ENCODE data around the gene SNX14.
"Not testable (repeated sequence)": the region's sequence is repeated elsewhere in the genome, so short reads cannot be mapped to it uniquely, and the experiment has no call there.

Gene SNX14

DNA sequence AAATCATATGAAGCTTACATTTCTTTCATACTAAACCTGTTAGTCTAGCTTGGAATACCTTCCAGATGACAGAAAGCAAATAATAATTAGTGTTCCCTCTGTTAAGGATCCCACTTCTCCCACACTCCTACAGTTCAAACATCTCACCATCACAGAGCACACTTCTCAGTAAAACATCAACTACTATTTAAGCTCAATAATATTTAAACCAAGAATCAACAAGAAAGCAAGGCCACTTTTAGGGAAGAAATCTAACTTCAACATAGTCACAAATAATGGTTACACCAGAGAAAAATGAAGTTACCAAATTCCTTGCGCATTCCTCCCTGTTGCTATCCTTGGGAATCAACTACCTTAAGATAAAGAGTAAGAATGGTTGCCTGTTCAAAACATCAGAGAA lies 1.6 kb downstream of the SNX14 start:
- no peak for DNase-seq (ENCODE audit: low read depth in 1 of 2, low spot score in 1 of 2)

DNA sequence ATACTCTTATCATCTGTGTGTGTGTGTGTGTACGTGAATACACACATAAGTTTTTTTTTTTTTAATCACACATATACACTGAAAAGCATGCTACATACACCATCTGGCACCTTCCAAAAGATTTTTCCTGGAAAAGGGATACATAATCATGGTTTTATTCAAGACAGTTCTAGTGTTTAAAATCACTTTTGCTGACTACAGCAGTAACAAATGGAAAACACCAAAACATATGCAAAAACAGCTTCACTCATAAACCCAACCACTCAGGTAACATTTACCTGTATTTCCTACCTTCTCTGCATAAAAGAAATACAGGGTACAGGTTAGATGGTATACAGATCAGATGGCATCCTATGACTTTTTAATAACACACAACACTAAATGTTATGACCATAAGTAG lies 2.5 kb downstream of the SNX14 start:
- no peak for DNase-seq (ENCODE audit: low read depth in 1 of 2, low spot score in 1 of 2)

DNA sequence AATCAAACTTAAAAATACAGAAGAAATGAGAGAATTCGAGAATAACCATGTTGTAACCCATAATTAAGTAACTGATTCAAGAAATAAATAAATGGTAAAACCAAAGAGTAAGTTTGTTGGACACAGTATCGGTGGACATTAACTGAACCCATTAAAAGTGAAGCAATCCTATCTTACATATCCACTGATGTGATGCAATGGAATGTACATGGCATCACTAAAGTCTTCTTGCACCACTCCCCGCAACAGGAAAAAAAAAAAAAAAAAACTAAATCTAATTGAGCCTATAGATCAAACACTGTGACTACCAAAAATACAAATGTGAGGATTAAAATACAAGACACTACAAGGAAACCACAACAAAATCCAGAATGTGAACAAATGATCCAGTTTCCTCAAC lies 7.9 kb downstream of the SNX14 start:
- DNase-seq (ENCODE audit: low read depth in 1 of 2, low spot score in 1 of 2): no peak

DNA sequence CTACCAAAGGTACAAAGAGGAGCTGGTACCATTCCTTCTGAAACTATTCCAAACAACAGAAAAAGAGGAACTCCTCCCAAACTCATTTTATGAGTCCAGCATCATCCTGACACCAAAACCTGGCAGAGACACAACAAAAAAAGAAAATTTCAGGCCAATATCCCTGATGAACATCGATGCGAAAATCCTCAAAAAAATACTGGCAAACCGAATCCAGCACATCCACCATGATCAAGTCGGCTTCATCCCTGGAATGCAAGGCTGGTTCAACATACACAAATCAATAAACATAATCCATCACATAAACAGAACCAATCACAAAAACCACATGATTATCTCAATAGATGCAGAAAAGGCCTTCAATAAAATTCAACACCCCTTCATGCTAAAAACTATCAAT lies 10.8 kb downstream of the SNX14 start:
- DNase-seq (ENCODE audit: low read depth in 1 of 2, low spot score in 1 of 2): not testable (repeated sequence)

DNA sequence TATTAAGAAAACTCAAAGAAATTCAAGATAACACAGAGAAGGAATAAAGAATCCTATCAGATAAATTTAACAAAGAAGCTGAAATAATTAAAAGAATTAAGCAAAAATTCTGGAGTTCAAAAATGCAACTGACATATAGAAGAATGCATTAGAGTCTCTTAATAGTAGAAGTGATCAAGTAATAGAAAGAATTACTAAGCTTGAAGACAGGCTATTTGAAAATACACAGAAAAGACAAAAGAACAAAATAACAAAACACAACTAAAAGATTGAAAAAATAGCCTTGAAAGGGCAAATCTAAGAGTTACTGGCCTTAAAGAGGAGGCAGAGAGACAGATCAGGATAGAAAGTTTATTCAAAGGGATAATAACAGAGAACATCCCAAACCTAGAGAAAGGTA lies 12.1 kb downstream of the SNX14 start:
- DNase-seq (ENCODE audit: low read depth in 1 of 2, low spot score in 1 of 2): no peak

DNA sequence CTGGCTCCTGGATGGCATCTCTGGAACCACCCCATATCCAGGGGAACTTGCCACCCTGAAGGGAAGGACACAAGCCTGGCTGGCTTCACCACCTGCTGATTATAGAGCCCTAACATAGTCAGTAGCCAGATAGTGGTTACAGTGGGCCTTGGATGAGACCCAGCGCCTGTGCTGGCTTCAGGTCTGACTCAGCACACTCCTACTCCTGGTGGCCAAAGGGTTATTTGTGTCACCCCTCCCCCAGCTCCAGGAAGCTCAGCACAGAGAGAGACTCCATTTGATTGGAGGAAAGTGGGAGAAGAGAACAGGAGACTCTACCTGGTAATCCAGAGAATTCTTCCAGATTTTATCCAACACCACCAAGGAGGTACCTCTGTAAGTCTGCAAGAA lies 12.8 kb downstream of the SNX14 start:
- no peak for DNase-seq (ENCODE audit: low read depth in 1 of 2, low spot score in 1 of 2)

DNA sequence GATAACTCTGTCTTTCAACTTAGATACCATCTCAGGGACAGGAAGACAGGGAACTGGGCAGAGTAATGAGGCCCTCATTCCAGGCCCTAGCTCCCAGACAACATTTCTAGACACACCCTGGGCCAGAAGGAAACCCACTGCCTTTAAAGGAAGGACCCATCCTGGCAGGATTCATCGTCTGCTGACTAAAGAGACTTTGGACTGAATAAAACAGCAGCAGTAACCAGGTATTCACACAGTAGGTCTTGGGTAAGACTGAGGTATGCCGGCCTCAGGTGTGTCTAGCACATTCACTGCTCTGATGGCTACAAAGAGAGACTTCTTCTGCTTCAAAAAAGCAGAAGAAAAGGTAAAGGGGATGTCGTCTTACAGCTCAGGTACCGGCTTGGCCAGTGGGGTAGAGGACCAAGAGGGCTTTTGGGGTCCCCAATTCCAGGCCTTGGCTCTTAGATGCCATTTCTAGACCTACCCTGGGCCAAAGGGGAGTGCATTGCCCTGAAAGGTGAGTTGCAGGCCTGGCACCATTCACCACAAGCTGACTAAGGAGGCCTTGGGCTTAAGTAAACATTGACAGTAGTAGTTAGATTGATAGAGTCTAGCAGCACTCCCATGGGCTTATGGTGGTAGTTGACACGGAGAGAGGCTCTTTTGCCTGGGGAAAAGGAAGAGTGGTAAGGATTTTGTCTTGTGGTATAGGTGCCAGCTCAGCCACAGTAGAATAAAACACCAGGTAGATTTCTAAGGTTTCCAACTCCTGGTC lies 13.4 kb downstream of the SNX14 start:
- DNase-seq (ENCODE audit: low read depth in 1 of 2, low spot score in 1 of 2): no peak

DNA sequence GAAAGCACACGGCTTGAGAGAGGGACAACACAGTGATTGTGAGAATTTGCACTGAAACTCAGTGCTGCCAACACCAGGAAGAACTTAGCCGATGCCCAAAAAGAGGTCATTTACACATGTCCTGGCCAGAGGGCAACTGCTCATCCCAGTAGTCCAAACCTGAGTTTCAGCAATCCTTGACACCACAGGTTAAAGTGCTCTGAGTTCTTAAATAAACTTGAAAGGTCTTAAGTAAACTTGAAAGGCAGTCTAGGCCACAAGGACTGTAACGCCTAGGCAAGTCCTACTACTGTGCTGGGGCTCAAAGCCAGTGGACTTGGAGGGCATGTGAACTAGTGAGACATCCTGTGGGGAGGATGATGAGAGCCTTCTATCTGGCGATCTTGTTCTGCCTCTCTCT lies 14.1 kb downstream of the SNX14 start:
- DNase-seq (ENCODE audit: low read depth in 1 of 2, low spot score in 1 of 2): no peak

DNA sequence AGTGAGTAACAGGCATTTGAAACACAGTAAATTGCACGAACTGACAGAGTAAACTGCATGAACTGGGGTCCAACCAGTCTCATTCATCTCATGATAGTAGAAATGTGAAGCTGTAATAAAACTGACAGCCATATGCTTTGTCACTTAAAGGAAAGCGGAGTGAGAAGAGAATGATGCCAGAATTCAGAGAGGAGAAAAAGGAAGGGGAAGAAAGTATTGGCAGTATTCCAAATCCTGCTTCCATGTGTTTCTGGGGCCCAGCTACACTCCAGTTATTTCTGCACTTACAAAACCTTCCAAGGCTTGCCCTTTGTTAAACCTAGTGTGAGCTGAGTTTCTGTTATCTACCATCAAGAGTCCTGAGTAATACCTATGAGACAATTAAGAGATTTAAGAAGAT lies 17.2 kb downstream of the SNX14 start:
- DNase-seq (ENCODE audit: low read depth in 1 of 2, low spot score in 1 of 2): no peak

DNA sequence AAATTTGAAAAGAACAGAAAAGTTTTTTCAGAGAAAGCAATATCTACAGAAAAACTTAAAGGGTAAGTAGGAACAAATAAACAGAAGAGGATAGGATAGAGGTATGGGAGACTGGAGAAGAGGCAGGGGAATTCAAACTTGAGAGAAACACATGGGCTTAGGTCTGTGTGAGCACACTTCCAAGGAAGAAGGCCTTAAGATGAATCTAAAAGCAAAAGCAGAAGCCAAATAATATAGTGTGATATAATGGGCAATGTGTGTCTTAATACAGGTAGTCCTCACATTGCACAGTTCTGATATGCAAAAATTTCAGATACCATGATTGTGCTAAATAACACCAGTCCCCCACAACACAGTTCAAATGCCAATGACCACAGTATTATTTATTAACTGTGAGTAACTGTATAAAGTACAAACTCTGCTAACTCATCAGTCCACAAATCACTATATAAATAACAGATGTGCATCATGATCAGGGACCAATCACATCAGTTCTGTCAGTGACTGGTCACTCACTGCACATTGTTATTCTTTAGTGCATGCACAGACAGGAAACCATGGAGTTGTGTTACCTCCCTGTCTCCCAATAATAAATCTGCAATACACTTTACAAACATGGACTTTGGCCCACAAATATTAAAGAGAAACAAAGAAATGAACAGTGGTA lies 18.6 kb downstream of the SNX14 start:
- DNase-seq (ENCODE audit: low read depth in 1 of 2, low spot score in 1 of 2): no peak

DNA sequence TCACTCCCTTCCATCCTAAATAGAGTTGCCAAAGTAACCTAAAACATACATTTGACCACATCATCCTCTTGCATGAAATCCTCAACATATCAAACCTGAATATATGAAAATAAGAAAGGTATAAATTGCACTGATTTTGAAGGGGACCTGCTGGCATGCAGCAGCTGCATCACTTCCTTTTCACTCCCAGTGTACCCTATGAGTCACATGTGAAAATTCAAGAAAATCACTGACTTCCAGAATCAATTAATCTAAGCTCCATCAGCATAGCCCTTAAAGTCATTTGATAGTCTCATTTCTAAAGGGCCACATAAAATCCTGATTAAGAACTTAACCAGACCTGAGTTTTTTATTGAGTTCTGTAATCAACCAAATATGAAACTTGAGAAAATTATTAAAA lies 24.3 kb downstream of the SNX14 start:
- DNase-seq (ENCODE audit: low read depth in 1 of 2, low spot score in 1 of 2): no peak

DNA sequence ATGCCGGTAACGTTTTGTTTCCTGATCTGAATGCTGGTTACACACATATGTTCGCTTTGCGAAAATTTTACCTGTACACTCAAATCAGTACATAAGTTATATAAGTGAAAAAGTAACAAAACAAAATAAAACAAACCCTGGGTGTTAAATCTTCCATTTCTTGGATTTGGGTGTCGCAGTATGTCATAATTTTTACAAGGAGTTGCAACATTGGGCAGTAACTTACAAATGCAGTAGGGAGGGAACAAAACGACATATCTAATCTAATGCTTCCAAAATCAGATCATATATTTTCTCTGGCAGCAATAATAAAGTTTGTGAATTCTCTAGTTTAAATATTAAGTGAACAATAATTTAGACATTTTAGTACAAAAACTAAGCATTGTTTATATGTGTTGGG lies 25.2 kb downstream of the SNX14 start:
- no peak for DNase-seq (ENCODE audit: low read depth in 1 of 2, low spot score in 1 of 2)

DNA sequence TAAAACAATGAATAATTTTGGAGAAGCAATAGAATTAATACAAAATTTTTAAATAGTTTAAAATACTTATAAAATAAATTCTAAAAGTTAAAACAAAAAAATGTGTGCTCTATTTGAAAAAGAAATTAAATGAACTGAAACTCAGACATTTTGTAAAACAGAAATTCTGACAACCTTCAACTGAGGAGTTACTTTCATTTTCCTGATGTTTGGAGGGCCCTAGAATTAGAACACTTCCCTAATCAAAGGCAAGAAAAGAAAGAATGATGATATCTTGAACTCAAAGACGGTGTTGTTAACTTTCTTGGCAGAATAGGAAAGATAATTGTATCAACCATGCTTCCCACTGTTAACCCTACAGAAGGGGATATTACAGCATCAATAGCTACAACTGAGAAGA lies 27.9 kb downstream of the SNX14 start:
- no peak for DNase-seq (ENCODE audit: low read depth in 1 of 2, low spot score in 1 of 2)

DNA sequence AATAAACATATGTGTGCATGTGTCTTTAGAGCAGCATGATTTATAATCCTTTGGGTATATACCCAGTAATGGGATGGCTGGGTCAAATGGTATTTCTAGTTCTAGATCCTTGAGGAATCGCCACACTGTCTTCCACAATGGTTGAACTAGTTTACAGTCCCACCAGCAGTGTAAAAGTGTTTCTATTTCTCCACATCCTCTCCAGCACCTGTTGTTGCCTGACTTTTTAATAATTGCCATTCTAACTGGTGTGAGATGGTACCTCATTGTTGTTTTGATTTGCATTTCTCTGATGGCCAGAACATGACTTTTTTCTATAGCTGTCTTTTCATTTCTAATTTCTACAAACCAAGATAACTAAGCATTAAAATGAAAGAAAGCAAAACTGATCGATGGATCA lies 29.4 kb downstream of the SNX14 start:
- not testable (repeated sequence) for DNase-seq (ENCODE audit: low read depth in 1 of 2, low spot score in 1 of 2)

DNA sequence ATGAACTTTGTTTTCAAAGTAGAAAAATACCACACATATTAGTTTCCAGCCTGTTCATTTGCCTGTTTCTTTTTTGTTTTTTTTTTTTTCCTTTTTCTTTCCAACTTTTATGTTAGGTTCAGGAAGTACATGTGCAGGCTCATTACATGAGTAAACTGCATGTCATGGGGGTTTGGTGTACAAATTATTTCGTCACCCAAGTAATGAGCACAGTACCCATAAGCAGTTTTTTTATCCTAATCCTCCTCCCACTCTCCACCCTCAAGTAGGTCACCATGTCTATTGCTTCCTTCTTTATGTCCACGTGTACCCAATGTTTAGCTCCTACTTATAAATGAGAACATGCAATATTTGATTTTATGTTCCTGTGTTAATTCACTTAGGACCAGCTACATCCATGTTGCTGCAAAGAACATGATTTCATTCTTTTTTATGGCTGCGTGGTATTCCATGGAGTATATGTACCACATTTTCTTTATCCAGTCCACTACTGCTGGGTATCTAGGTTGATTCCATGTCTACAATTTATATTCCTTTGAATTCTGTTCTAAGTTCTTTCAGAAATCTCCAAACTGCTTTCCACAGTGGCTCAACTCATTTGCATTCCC lies 31.8 kb downstream of the SNX14 start:
- no peak for DNase-seq (ENCODE audit: low read depth in 1 of 2, low spot score in 1 of 2)

DNA sequence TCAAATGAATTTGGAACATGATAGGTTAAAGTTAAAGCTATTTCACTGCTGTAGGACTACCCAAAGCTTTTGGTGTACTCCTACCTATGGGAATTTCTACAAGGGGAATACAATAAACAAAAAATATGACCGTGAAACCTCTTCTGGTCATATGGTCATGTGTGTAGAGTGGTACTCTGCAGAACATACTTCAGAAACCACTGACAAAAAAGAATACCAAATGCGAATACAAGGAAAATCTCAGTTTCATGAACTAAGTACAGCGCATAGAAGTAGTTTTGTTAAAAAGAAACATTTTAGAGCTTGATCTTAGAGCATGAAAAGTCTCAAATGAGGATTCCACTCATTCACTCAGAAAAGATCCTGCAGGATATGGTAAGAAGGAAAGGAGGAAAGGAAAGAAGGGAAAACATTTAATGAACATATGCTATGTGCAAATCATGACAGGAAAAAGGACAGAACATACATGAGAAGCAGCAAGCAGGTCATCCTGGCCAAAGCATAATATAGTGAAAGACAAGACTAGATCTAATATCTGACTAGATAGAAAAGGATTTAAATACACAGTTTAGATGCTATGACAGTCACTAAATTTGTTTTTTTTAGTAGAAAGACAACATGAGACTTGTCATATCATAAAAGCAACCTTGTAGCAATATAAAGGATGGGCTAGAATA lies 36.5 kb downstream of the SNX14 start:
- DNase-seq (ENCODE audit: low read depth in 1 of 2, low spot score in 1 of 2): no peak

DNA sequence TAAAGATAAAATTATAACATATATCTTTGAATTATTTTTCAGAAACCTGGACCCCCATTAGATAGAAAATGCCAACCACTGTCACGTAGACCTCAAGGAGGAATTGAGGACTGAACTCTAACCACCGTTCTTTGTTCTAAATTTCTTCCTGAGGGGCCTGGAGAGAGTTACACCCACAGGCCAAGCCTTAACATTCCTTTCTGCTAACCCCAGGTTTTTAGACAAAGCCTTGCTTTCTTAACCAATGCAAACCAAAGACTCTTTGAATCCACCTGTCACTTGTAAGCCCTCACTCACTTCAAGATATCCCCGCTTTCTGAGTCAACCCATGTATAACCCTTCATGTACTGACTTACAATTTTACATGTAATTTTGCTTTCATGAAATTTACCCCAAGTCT lies 41.0 kb downstream of the SNX14 start:
- DNase-seq (ENCODE audit: low read depth in 1 of 2, low spot score in 1 of 2): no peak

DNA sequence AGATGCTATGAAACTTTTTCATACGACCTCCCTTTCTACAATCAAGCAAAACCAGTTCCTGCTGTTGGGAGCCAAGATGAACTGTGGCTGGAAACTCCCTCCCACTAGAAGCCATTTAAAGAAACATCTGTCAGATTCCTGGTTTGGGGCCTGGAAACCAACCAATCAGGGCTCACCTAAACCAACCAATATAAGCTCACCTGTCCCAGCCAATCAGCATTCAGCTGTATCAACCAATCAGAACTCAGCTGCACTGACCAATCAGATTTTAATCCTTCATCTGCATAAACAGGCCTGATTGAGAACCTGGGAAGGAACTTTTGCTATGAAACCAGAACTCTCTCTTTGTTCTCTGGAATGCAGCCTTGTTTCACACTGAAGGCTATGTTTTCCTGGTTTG lies 42.4 kb downstream of the SNX14 start:
- DNase-seq (ENCODE audit: low read depth in 1 of 2, low spot score in 1 of 2): no peak

DNA sequence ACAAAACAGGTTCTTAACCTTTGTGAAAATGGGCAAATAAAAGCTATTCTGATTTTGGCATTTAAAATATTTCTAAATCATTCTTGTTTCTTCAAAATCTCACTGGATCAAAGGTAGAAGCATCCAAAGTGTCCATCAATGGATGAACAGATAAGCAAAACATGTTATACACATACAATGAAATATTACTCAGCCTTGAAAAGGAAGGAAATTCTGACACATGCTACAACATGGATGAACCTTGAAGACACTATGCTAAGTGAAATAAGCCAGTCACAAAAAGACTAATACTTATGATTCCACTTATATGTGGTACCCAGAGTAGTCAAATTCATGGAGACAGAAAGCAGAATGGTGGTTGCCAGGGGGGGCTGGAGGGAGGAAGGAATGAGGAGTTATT lies 45.9 kb downstream of the SNX14 start:
- no peak for DNase-seq (ENCODE audit: low read depth in 1 of 2, low spot score in 1 of 2)

DNA sequence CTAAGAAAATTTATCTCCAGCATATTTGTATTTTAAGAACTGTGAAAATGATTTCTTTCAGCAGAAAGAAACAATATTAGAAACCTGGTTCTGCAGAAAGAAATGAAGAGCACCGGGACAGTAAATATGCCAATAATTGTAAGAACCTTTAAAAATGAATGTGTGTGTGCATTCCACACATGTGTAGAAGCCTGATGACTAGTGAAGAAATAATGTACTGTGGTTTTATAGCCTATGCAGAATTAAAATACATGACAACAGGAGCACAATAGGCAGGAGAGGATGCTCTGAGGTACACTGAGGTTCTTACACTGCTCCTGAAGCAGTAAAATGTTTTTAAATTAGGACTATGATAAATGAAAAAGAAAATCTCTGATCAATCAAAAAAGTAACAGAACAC lies 48.9 kb downstream of the SNX14 start:
- no peak for DNase-seq (ENCODE audit: low read depth in 1 of 2, low spot score in 1 of 2)

DNA sequence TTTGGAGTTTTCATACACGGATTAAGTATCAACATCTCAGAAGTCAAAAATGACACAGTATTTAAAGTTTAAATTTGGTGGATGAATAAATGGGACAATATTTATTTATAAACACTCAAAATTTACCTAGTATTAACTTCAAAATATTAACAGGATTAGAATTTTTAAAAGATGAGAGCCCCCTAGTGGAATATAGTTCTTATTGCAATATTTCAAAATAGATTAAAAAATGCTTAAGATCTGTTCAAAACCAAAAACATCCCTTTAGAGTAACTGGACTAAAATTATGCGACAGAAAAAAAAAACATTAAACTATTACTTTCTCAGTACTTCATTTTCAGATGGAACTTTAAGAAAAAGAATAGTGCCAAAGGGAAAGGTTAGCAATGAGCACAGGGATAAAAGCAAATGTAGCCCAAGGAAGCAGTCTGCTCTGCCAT lies 56.6 kb downstream of the SNX14 start:
- no peak for DNase-seq (ENCODE audit: low read depth in 1 of 2, low spot score in 1 of 2)

DNA sequence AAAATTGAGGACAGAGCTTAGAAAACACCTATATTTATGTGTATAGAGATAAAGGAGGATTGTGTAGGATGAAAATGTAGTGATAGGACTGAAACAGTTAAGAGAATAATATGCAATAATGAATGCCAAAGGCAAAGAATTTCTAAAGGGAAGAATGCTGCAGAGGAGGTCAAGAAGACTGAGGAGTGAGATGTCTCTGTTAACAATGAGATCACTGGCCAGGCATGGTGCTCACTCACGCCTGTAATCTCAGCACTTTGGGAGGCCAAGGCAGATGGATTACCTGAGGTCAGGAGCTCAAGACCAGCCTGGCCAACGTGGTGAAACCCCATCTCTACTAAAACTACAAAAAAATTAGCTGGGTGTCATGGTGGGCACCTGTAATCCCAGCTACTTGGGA lies 69.4 kb downstream of the SNX14 start:
- DNase-seq (ENCODE audit: low read depth in 1 of 2, low spot score in 1 of 2): not testable (repeated sequence)
